SK-N-SH treated with all-trans-retinoic acid at 6 μM for 48 hours (cell line): ENCODE results near the gene FAR1.

Experiments used
- ATAC-seq: fragments of 200-7000 bp; cut with Tn5 transposase; 3 replicates; pipeline ENCODE4 v1.9.1; 2020; ENCODE audit warnings: mild to moderate bottlenecking, moderate library complexity
- ARNTL ChIP-seq: fragments of 450-650 bp; formaldehyde crosslinking; IDR thresholded peaks from 2 replicates; pipeline ENCODE4 v1.5.0; 2020; ENCODE audit warnings: low read depth, mild to moderate bottlenecking, moderate library complexity, borderline replicate concordance
- BACH2 ChIP-seq: fragments of 250-450 bp; sonication (Bioruptor Pico); IDR thresholded peaks from 2 replicates; pipeline ENCODE4 v1.9.0; 2021; ENCODE audit warnings: mild to moderate bottlenecking, borderline replicate concordance
- CREB5 ChIP-seq: fragments of 250-450 bp; sonication (Bioruptor Pico); IDR thresholded peaks from 2 replicates; pipeline ENCODE4 v1.5.1; 2020; ENCODE audit warnings: low read depth, mild to moderate bottlenecking, moderate library complexity
- CSDC2 ChIP-seq: fragments of 250-450 bp; sonication (Bioruptor Pico); IDR thresholded peaks from 2 replicates; pipeline ENCODE4 v1.5.0; 2020; ENCODE audit warnings: mild to moderate bottlenecking, moderate library complexity
- CSRNP3 ChIP-seq: fragments of 250-450 bp; sonication (Bioruptor Pico); IDR thresholded peaks from 2 replicates; pipeline ENCODE4 v1.5.1; 2021; ENCODE audit warnings: mild to moderate bottlenecking, moderate library complexity
- ESRRG ChIP-seq: fragments of 250-450 bp; sonication (Bioruptor Pico); IDR thresholded peaks from 2 replicates; pipeline ENCODE4 v1.6.1; 2021; ENCODE audit warnings: mild to moderate bottlenecking
- ISL1 ChIP-seq: fragments of 250-450 bp; sonication (Bioruptor Pico); IDR thresholded peaks from 2 replicates; pipeline ENCODE4 v2.1.2; 2022; ENCODE audit warnings: mild to moderate bottlenecking, moderate library complexity
- OSR1 ChIP-seq: fragments of 250-450 bp; sonication (Bioruptor Pico); IDR thresholded peaks from 2 replicates; pipeline ENCODE4 v1.8.0; 2022; ENCODE audit warnings: moderate library complexity, mild to moderate bottlenecking, inconsistent platforms
- POU6F1 ChIP-seq: fragments of 250-450 bp; sonication (Bioruptor Pico); IDR thresholded peaks from 2 replicates; pipeline ENCODE4 v1.8.0; 2021; ENCODE audit warnings: low read depth, mild to moderate bottlenecking, moderate library complexity, borderline replicate concordance
- PPARA ChIP-seq: fragments of 250-450 bp; sonication (Bioruptor Pico); IDR thresholded peaks from 2 replicates; pipeline ENCODE4 v1.5.0; 2020; ENCODE audit warnings: mild to moderate bottlenecking, borderline replicate concordance
- RARB ChIP-seq: fragments of 250-450 bp; sonication (Bioruptor Pico); IDR thresholded peaks from 2 replicates; pipeline ENCODE4 v1.8.0; 2021; ENCODE audit warnings: mild to moderate bottlenecking, moderate library complexity
- SNAI2 ChIP-seq: fragments of 250-450 bp; sonication (Bioruptor Pico); IDR thresholded peaks from 2 replicates; pipeline ENCODE4 v1.5.0; 2020; ENCODE audit warnings: mild to moderate bottlenecking, moderate library complexity
- TCF4 ChIP-seq: fragments of 250-450 bp; sonication (Bioruptor Pico); IDR thresholded peaks from 2 replicates; pipeline ENCODE4 v1.8.0; 2021; ENCODE audit warnings: mild to moderate bottlenecking, moderate library complexity, borderline replicate concordance
- TOX ChIP-seq: fragments of 250-450 bp; sonication (Bioruptor Pico); IDR thresholded peaks from 2 replicates; pipeline ENCODE4 v1.8.0; 2021; ENCODE audit warnings: mild to moderate bottlenecking, moderate library complexity, borderline replicate concordance
- TSHZ2 ChIP-seq: fragments of 250-450 bp; sonication (Bioruptor Pico); IDR thresholded peaks from 2 replicates; pipeline ENCODE4 v1.5.0; 2020; ENCODE audit warnings: mild to moderate bottlenecking, moderate library complexity
- ZC3H10 ChIP-seq: fragments of 250-450 bp; sonication (Bioruptor Pico); IDR thresholded peaks from 2 replicates; pipeline ENCODE4 v1.5.1; 2021; ENCODE audit warnings: mild to moderate bottlenecking, moderate library complexity
- ZFP3 ChIP-seq: fragments of 250-450 bp; sonication (Bioruptor Pico); IDR thresholded peaks from 2 replicates; pipeline ENCODE4 v1.5.0; 2020; ENCODE audit warnings: mild to moderate bottlenecking, moderate library complexity
- ZFP30 ChIP-seq: fragments of 450-650 bp; formaldehyde crosslinking; IDR thresholded peaks from 2 replicates; pipeline ENCODE4 v1.5.0; 2022; ENCODE audit warnings: mild to moderate bottlenecking, moderate library complexity
- ZNF565 ChIP-seq: fragments of 450-650 bp; formaldehyde crosslinking; conservative IDR thresholded peaks from 2 replicates; pipeline ENCODE4 v1.5.0; 2020; ENCODE audit warnings: low read depth, mild to moderate bottlenecking, moderate library complexity
- ZNF70 ChIP-seq: fragments of 450-650 bp; formaldehyde crosslinking; IDR thresholded peaks from 2 replicates; pipeline ENCODE4 v1.5.0; 2020; ENCODE audit warnings: mild to moderate bottlenecking, moderate library complexity
- ZNF8 ChIP-seq: fragments of 450-650 bp; formaldehyde crosslinking; IDR thresholded peaks from 2 replicates; pipeline ENCODE4 v1.5.0; 2020; ENCODE audit warnings: mild to moderate bottlenecking, moderate library complexity

FAR1 gene

GRCh38 chr11:13698132-13698531 is 29.7 kb downstream of the FAR1 start:
- TF ChIP-seq BACH2 (CRISPR knock-in tag) (no peak), ZNF70 (CRISPR knock-in tag) (no peak), ESRRG (CRISPR knock-in tag) (no peak), TCF4 (CRISPR knock-in tag) (no peak)
- no peak for ATAC-seq

GRCh38 chr11:13699041-13699440 is 30.6 kb downstream of the FAR1 start:
- TF ChIP-seq ARNTL (CRISPR knock-in tag) (no peak), ZC3H10 (CRISPR knock-in tag) (no peak), PPARA (no peak), CSRNP3 (no peak), TOX (CRISPR knock-in tag) (no peak), RARB (CRISPR knock-in tag) (no peak), CREB5 (no peak), CSDC2 (CRISPR knock-in tag) (no peak), ESRRG (CRISPR knock-in tag) (no peak), POU6F1 (no peak), TCF4 (CRISPR knock-in tag) (no peak), ZFP3 (no peak), ZNF565 (CRISPR knock-in tag) (no peak), SNAI2 (CRISPR knock-in tag) (no peak), OSR1 (CRISPR knock-in tag) (no peak), BACH2 (CRISPR knock-in tag) (no peak)
- no peak for ATAC-seq

GRCh38 chr11:13699870-13700269 is 31.4 kb downstream of the FAR1 start:
- ATAC-seq = no peak
- TF ChIP-seq ARNTL (CRISPR knock-in tag) (no peak), CSDC2 (CRISPR knock-in tag) (no peak), ZNF565 (CRISPR knock-in tag) (no peak), TSHZ2 (CRISPR knock-in tag) (no peak), CREB5 (no peak)
- TF ChIP-seq, all 23 proteins: peak for 0

GRCh38 chr11:13701506-13701905 is 33.0 kb downstream of the FAR1 start:
- no peak for TF ChIP-seq ZFP30 (CRISPR knock-in tag)
- TF ChIP-seq ZNF70 (CRISPR knock-in tag) = no peak
- TF ChIP-seq CSDC2 (CRISPR knock-in tag) = no peak
- no peak for TF ChIP-seq CSRNP3
- no peak for TF ChIP-seq ZFP3
- no peak for TF ChIP-seq ZNF565 (CRISPR knock-in tag)
- no peak for TF ChIP-seq POU6F1
- TF ChIP-seq ISL1 = no peak
- TF ChIP-seq ZNF8 (CRISPR knock-in tag) = no peak
- TF ChIP-seq, all 23 proteins: peak for 0
- ATAC-seq = no peak
